Measurements from ENCODE around the gene GSG1L. TPM values are rescaled to one million over a fixed set of nuclear protein-coding genes. Genes with fewer than 3 reads are reported as not detected.

GSG1L gene
- total RNA-seq, 2 experiments from 2014 or later = not detected

DNA sequence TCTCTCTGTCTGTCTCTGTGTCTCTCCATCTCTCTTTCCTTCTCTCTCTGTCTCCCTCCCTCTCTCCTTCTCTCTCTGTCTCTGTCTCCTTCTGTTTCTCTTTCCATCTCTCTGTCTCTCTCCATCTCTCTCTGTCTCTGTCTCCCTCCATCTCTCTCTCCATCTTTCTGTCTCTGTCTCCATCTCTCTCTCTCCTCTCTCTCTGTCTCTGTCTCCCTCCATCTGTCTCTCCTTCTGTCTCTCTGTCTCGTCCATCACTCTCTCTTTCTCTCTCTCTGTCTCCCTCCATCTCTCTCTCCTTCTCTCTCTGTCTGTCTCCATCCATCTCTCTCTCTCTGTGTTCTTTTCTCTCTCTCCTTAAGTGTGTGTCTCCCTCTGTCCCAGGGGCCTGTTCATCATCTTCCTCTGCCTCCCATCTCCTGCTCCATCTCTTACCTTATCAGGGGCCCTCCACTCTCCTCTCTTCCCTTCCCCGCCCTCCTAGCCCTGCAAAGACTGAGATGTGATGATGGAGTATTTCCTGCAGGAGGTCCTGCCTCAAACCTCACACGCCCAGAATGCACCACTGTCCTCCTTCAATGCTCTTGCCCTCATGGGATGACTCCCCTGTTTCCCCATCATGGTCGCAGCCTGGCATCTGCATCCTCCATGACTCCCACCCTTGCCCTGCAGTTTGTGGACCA, 193.3 kb downstream of the GSG1L start:
- ATAC-seq (no peak), DNase-seq (no peak)
- ChIA-PET POLR2A (no interaction called here), CTCF (no interaction called here)
- H3K9me3 Mint-ChIP-seq = peaks cover 15% of the 10 kb centered on the region
- H3K4me3 Mint-ChIP-seq = no peak overlapping the region
- intact Hi-C loops (cut with micrococcal nuclease) = no loop called here
- H3K27ac Mint-ChIP-seq = no peak overlapping the region
- H3K27me3 Mint-ChIP-seq = peaks cover 1% of the 10 kb centered on the region
- TF ChIP-seq, protein P1, sequence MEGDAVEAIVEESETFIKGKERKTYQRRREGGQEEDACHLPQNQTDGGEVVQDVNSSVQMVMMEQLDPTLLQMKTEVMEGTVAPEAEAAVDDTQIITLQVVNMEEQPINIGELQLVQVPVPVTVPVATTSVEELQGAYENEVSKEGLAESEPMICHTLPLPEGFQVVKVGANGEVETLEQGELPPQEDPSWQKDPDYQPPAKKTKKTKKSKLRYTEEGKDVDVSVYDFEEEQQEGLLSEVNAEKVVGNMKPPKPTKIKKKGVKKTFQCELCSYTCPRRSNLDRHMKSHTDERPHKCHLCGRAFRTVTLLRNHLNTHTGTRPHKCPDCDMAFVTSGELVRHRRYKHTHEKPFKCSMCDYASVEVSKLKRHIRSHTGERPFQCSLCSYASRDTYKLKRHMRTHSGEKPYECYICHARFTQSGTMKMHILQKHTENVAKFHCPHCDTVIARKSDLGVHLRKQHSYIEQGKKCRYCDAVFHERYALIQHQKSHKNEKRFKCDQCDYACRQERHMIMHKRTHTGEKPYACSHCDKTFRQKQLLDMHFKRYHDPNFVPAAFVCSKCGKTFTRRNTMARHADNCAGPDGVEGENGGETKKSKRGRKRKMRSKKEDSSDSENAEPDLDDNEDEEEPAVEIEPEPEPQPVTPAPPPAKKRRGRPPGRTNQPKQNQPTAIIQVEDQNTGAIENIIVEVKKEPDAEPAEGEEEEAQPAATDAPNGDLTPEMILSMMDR (IDR thresholded peaks at IDR 0.05) = no peak
- H3K36me3 Mint-ChIP-seq (ENCODE audit: low read depth) = no peaks in the 10 kb centered on the region
- H3K4me1 Mint-ChIP-seq (ENCODE audit: low read depth) = no peaks in the 10 kb centered on the region

DNA sequence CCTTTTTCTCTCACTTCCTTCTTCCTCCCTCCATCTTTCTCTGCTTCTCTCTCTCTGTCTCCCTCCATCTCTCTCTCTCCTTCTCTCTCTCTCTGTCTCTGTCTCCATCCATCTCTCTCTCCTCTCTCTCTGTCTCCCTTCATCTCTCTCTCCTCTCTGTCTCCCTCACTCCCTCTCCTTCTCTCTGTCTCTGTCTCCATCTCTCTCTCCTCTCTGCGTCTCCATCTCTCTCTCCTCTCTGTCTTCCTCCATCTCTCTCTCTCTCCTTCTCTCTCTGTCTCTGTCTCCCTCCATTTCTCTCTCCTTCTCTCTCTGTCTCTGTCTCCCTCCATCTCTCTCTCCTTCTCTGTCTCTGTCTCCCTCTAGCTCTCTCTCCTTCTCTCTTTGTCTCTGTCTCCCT, 194.1 kb downstream of the GSG1L start:
- H3K36me3 Mint-ChIP-seq (ENCODE audit: low read depth) = no peaks in the 10 kb centered on the region
- TF ChIP-seq, protein P1 (IDR thresholded peaks at IDR 0.05) = no peak
- H3K27ac Mint-ChIP-seq = no peak overlapping the region
- DNase-seq (no peak), ATAC-seq (no peak)
- ChIA-PET POLR2A (no interaction called here), CTCF (no interaction called here)
- no peak overlapping the region for H3K4me3 Mint-ChIP-seq
- no peaks in the 10 kb centered on the region for H3K4me1 Mint-ChIP-seq (ENCODE audit: low read depth)
- peaks cover 1% of the 10 kb centered on the region for H3K27me3 Mint-ChIP-seq
- H3K9me3 Mint-ChIP-seq = peaks cover 10% of the 10 kb centered on the region
- intact Hi-C loops (cut with micrococcal nuclease) = no loop called here

DNA sequence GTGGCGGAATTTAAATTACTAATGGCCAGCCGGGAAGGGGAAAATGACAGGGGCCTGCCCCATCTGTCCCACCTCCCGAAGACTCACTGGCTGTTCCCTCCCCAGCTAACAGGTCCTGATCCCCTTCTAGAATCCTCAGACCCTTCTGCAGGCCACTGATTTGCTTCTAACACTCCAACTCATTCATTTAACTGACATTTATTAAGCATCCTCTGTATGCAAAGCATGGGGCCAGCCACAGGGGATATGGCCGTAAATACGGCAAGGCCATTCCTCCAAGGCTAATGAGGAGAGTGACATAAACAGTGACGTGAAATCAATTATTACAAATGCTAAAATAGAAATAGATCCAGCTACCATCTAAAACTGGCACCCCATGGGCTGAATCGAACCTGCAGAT, 195.3 kb downstream of the GSG1L start:
- intact Hi-C loops (cut with micrococcal nuclease) = no loop called here
- no peaks in the 10 kb centered on the region for H3K27me3 Mint-ChIP-seq
- H3K9me3 Mint-ChIP-seq = peaks cover 16% of the 10 kb centered on the region
- TF ChIP-seq, protein P1 (IDR thresholded peaks at IDR 0.05) = no peak
- H3K36me3 Mint-ChIP-seq (ENCODE audit: low read depth) = no peaks in the 10 kb centered on the region
- DNase-seq (no peak), ATAC-seq (no peak)
- POLR2A ChIA-PET = interaction anchor here (0.7 kb wide), 1 partner anchor 143 kb away, joined by 4 read pairs; no protein-coding TSS in a partner anchor
- no peaks in the 10 kb centered on the region for H3K4me1 Mint-ChIP-seq (ENCODE audit: low read depth)
- H3K27ac Mint-ChIP-seq = no peak overlapping the region
- CTCF ChIA-PET = interaction anchor here (0.9 to 2.5 kb wide), 7 partner anchors 10 to 203 kb away, joined by 3 to 13 read pairs (median 3); no protein-coding TSS in a partner anchor
- H3K4me3 Mint-ChIP-seq = no peak overlapping the region

DNA sequence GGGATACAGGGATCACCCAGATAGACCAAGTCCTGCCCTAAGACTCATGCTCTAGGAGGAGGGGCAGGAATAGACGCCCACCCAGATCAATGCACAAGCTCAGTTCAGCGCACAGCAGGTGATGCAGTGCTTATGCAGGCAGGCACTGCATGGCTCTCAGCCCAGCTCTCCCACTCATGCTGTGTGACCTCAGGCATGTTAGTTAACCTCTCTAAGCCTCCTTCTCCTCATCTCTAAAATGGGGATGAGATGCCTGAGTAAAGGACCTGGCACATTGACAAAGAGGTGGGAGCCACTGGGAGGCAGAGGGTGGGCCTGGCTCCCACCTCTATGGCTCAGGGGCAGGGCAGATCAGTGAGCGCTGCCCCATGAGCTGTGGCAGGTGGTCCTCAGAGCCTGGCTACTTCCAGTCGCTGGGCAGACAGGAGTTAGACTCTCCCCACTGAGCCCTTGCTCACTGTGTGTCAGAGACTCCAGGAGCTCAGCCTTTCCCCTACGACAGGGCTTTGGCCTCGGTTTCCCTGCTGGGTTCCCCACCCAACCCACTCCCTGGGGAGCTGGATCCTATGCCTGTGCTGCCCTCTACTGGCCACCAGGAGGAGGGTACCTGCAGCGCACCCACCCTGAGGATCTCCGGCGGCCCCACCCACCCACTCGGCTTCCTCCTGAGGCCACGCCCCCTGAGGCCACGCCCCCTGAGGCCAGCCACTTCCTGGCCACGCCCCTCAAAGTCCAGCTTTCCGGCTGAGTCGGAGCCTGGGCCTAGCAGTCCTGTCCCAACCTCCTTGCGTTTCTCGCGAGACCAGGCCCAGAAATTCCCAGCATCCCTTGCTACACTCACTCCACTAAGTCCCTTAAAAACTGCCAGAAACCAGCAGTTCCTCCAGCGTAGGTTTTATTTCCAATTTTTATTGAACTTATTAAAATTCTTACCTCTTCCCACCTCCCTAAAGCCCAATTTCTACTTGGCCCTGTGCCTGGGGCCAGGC, 196.1 kb downstream of the GSG1L start:
- DNase-seq (peak; percentile 89), ATAC-seq (peak; percentile 99)
- Mint-ChIP-seq H3K27ac (no peak overlapping the region), H3K36me3 (ENCODE audit: low read depth) (no peaks in the 10 kb centered on the region), H3K9me3 (peaks cover 22% of the 10 kb centered on the region), H3K27me3 (no peaks in the 10 kb centered on the region), H3K4me1 (ENCODE audit: low read depth) (no peaks in the 10 kb centered on the region), H3K4me3 (no peak overlapping the region)
- ChIA-PET CTCF (interaction anchor here (0.8 to 2.5 kb wide), 10 partner anchors 9 to 204 kb away, joined by 3 to 13 read pairs (median 3); no protein-coding TSS in a partner anchor), POLR2A (no interaction called here)
- TF ChIP-seq, protein P1 (IDR thresholded peaks at IDR 0.05) = peak; percentile 49
- intact Hi-C loops (cut with micrococcal nuclease) = no loop called here

All from activated CD8-positive, alpha-beta T cell treated with anti-CD3 and anti-CD28 coated beads for 36 hours (primary cell).